ENCODE data around the gene STPG4.
"Not testable (repeated sequence)": the region's sequence is repeated elsewhere in the genome, so short reads cannot be mapped to it uniquely, and the experiment has no call there.

The STPG4 gene

DNA sequence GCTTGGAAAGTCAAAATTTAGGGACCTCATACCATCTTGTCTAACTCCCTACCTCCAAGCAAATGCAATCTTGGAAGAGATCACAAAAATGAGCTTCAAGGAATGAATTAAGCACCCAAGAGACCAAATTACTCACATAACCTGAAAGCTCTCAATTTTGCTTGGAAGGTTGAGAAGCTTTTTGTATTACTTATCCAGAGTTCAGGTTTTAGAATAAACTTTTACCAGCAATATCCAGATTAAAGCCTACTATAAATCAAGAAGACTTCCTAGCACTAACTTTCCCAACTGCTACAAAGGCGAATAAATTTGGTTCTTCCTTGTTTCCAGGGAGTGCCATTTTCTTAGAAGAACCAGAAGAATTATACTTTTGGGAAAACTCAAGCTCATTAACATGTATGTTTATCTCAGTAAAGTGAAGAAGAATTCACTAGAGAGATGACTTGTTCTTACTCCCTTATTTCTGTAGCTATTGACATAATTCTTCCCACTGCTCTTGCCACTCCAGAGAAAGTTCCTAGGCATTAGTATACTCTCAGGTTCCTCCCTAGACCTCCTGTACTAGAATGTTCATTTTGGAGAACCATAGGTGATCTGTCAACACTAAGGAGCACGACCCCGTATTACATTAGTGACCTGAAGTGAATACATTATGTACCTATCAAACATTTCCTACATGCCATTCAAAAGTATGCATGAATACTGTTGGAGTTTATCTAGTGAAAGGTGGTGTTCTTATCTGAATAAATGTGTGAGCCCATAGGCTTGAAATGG, 18.0 kb upstream of the STPG4 start:
- no peak for DNase-seq (ENCODE audit: low spot score)

DNA sequence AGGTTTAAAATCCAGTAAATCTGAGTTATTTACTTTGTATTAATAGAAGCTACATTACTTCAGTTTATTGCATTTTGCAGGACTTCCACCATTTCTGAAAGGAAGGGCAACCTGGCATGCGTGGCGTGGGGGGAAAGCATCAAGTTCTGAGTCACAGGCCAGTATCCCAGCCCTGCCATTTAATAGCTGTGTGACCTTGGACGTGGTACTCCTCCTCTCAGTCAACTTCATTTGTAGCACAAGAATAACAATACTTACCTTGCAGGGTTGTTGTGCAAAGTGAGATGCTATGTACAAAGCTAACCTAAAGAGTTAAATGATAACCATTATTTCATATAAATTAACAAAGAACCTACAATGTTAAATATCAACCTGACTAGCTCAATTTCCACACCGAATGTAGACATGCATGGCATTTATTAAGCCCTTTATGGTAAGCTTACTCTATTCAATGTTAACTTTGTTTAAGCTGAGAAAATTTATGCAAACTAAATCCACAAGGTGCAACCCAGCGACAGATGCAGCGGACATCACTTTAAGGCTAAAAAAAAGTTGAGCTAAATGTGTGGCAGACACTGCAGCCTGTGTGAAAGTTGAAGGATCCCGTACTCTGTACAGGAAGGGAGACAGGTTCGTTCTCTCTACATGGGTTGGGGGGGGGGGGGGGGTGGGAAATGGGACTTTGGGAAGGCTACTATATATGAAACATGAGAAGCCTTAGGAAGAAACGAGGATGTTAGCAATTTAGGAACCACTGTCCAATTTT, 17.2 kb upstream of the STPG4 start:
- no peak for DNase-seq (ENCODE audit: low spot score)

DNA sequence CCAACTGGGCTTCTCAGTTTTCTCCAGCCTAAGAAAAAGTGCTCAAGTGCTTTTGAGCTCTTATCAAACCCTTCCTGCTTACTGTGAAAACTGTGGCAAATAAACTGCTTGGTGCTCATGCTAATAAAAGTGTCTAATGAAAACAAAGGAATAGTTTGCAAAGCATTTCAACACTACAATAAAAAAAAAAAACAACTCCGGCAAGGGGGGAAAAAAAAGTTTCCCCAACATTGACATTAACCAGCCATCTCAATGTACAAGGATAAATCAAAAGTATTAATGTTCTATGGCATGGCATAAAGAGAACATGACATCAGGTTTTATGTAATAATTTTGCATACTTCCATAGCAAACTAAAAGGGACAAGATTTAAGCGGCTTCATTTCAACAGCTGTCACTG, 14.7 kb upstream of the STPG4 start:
- no peak for DNase-seq (ENCODE audit: low spot score)

DNA sequence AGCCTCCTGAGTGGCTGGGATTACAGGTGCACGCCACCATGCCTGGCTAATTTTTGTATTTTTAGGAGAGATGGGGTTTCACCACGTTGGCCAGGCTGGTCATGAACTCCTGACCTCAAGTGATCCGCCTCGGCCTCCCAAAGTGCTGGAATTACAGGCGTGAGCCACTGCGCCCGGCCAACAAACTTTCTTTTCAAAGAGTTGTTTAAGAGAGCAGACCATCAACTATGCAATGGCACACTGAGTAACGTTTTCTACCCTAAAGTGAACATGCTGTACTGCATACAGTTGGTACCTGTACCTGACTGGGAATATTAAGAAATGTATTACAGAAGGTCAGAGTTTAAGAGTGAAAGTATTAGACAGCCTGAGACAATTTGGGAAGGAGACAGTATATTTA, 13.8 kb upstream of the STPG4 start:
- not testable (repeated sequence) for DNase-seq (ENCODE audit: low spot score)

DNA sequence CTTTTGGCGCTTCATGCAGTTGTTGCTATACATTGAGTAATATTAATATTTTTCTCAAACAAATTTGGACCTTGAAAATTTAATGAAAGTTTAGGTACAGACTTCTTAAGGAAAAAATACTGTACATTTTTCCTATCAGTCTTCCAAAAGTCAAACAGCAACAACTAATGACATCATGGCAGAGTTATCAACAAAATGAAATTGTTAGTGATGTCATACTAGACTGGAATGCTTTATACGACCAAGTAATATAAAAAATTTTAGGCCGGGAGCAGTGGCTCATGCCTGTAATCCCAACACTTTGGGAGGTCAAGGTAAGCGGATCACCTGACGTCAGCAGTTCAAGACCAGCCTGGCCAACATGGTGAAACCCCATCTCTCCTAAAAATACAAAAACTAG, 12.0 kb upstream of the STPG4 start:
- DNase-seq (ENCODE audit: low spot score), result no peak

DNA sequence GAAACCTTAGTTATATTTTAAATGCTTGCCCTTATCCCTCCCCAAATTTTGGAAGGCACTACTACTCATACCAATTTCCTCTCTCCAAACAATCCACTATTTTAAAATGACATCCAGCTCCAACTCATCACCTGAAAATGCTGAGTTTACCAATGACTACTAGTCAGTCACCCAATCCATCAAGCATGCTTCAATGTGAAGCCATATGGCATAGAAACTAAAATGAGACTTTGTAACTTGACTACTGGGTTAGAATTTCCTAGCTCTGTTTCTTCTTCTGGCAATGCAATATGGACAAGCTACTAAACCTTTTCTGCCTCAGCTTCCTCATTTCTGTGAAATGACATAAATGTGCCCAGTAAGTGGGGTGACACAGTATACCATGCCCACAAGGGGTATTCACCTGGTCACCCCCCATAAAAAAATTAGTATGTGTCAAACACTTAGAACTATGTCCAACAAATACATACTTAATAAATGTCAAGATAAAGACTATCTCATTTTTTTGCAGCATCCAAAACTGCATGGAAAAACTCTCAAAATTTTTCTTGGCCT, 10.0 kb upstream of the STPG4 start:
- no peak for DNase-seq (ENCODE audit: low spot score)

DNA sequence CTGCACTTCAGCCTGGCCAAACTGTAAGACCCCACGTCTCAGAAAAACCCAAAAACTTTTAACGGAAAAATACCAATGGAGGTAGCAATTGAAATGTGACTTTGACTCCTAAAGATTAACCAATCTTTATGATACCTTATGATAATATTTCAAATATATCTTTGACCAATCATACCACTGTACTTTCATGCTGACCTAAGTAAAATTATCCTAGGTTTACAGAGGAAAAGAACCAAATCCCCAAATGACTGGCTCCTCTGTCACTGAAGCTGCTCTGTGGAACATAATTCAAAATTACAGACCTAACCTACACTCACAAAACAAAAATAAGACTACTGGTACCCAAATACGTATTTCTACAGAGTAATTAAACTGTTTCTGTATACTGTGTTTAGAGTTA, 7.7 kb upstream of the STPG4 start:
- DNase-seq (ENCODE audit: low spot score), result no peak

DNA sequence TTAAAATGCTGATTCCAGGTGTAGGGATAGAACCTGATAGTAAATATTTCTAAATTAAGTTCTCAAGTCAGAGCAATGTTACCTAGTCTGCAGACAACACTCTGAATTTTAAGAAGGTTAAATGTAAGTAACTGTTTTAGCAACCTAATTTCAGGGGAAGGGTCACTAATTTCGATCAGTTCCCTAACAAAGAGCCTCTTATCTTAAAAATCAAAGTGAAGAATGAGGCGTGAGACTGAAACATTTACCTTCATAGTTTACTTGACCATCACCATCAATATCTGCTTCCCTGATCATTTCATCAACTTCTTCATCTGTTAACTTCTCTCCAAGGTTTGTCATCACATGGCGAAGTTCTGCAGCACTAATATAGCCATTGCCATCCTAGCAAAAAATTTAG, 6.4 kb upstream of the STPG4 start:
- DNase-seq (ENCODE audit: low spot score), result no peak

DNA sequence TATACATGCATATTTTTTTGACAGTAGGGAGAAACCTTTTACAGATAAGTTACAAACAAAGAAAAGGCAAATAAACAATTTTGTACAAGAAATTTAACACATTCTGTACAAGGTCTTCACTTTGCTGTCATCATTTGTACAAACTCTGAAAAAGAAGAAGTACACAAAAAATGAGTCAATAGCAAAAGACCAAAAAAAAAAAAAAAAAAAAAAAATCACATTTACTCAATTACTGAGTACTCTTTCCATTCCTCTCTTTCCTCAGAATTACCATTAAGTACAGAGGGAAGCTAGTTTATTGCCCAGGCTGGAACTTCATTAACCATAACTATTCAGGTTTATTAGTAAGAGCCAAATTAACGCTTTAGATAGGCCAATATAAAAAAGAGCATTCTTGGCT, 5.6 kb upstream of the STPG4 start:
- DNase-seq (ENCODE audit: low spot score), result no peak

DNA sequence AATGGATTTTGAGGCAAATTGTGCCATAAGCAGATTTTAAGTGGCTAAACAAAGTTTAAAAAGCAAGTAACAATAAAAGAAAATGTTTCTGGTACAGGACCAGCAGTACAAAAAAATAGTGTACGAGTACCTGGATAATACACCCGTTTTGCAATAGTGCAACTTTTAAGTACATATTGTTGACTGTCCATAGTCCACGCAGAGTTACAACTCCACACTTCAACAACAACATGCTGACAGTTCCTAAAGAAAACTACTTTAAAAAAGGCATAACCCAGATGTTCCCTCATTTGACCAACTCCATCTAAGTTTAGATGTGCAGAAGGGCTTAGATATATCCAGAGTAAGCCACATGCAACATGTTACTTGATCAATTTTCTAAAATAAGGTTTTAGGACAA, 5.1 kb upstream of the STPG4 start:
- no peak for DNase-seq (ENCODE audit: low spot score)

DNA sequence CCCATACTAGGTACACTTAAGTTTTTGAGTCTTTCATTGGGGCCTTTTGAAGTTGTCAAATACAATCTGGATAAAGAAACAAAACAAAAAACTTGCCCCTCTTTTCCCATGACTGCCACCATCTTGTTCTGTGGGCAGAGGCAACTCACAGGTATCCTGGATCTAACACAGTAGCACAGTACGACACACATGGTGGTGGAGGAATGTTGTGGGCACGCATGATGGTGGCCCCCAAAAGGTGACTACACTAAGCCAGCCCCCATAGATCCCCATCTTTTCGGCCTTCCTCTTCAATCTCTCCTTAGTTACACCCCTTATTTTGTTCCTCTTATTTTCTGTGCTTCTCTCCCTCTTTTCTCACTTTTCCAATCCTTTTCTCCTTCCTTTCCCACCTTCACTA, 4.5 kb upstream of the STPG4 start:
- no peak for DNase-seq (ENCODE audit: low spot score)

DNA sequence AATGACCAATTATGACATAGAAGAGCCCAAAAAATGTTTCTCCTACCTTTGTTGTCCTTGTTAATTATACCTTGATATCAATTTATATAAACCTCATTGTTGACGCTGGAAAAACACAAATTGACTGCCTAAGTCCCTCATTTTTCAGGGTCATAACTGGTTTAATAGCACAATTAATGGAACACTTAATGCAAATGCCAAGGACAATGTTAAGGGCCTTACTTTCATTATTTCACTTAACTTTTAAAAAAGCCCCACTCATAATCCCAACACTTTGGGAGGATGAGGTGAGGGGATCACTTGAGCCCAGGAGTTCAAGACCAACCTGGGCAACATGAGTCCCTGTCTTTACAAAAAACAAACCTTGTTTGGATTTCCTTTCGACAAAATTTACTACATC, 3.5 kb upstream of the STPG4 start:
- DNase-seq (ENCODE audit: low spot score), result no peak

DNA sequence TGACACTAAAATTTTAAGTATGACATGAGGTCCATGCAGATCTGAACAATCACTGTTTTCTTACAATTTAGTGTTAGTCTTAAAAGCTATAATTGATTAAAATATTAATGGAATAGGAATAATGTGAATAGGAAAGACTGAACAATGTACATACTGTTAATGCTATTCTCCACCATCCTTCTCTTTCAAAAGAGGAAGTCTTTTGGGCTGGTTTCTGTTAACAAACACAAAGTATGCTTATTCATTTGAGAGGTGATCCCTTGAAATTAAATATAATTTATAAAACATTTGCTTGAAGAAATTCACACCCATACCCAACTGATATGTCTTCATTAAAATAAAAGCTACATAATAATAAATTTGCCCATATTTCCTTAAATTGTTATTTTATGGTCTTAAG, 2.3 kb downstream of the STPG4 start:
- DNase-seq (ENCODE audit: low spot score), result no peak

DNA sequence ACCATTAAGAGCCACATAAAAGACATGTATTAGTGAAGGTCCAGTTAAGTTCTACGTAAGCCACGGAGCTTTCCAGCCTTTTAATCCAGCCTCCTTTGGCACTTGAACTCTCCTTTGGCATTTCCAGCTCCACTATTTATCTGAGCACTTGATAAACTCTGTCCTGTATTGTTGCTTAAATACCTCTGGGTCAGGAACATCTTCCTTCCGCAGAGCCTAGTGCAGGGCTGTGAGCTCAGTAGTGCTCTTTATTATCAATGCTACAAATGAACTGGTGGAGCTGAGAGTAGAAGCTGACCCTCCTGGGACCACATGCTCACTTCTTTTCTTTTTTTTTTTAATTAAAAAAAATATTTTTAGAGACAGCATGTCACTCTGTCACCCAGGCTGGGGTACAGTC, 4.9 kb downstream of the STPG4 start:
- no peak for DNase-seq (ENCODE audit: low spot score)

DNA sequence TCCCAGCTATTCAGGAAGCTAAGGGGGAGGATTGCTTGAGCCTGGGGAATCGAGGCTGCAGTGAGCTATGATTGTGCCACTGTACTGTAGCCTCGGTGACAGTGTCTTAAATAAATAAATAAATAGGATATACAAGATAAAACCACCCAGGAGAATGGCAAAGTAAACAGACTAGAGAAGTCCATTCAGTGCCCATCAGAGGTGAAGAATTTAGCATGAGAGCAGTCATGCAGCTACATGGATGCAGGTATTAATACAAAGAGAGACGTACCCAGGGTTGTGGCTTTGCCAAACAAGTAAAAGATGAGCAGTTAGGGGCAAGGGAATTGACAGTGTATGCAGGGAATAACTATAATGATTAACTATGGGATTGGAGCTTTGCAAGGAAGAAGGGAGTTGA, 8.1 kb downstream of the STPG4 start:
- no peak for DNase-seq (ENCODE audit: low spot score)

DNA sequence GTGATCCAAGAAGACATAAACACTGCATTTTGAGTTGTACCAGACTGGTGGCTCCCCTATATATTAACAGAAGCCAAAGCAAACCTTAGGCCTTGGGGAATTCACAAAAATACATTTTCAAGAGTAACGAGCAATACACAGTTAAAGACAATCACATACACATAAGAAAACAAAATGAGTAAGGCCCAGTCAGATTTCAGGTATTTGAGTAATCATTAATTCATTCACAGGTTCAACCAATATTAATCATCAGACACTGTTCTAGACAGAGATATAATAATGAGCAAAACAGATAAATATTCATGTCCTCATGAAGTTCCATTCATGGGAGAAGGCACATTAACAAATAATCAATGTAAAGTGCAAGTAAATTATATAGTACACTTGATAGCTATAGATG, 9.6 kb downstream of the STPG4 start:
- DNase-seq (ENCODE audit: low spot score), result no peak

DNA sequence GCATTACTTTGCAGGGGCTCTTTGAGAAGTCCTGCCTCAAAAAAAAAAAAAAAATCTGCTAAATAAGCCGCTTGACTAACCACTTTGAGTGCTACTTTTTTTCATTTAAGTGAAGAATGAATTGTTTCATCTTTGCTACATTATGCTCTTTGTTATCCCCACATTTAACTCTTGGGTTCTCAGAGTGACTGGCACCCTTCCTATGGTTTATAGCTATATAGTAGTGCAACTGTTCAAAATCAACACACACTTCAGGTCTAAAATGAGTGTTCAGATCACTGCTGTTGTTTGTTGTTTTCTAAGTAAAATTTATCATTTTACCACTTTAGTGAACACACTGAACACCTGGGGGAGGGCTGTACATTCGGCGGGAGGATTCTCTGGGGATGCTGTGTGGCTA, 13.6 kb downstream of the STPG4 start:
- no peak for DNase-seq (ENCODE audit: low spot score)

DNA sequence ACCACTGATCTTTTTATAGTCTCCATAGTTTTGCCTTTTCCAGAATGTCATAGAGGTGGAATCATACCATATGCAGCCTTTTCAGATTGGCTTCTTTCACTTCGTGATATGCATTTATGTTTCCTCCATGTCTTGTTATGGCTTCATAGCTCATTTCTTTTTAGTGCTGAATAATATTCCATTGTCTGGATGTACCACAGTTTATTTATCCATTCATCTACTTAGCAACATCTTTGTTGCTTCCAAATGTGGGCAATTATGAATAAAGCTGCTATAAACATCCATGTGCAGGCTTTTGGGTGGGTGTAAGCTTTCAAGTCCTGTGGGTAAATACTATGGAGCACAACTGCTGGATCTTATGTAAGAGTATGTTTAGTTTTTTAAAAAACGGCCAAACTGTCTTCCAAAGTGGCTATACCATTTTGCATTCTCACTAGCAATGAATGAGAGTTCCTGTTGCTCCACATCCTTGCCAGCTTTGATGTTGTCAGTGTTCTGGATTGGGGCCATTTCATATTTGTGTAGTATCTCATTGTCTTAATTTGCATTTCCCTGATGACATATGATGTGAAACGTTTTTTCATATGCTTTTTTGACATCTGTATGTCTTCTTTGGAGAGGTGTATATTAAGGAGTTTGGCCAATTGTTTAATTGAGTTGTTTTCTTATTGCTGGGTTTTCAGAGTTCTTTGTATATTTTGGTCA, 20.6 kb downstream of the STPG4 start:
- no peak for DNase-seq (ENCODE audit: low spot score)

DNA sequence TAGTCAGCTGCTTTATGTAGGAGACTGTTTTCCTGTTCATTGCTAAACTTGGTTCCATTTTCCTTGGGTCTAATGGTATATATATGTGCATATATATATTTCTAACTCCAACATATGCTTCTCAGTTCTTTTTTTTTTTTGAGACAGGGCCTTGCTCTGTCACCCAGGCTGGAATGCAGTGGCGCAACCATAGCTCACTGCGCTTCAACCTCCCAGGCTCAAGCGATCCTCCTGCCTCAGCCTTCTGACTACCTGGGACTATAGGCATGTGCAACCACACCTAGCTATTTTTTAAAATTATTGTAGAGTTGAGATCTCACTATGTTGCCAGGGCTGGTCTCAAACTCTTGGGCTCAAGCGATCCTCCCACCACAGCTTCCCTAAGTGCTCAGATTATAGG, 22.1 kb downstream of the STPG4 start:
- no peak for DNase-seq (ENCODE audit: low spot score)

DNA sequence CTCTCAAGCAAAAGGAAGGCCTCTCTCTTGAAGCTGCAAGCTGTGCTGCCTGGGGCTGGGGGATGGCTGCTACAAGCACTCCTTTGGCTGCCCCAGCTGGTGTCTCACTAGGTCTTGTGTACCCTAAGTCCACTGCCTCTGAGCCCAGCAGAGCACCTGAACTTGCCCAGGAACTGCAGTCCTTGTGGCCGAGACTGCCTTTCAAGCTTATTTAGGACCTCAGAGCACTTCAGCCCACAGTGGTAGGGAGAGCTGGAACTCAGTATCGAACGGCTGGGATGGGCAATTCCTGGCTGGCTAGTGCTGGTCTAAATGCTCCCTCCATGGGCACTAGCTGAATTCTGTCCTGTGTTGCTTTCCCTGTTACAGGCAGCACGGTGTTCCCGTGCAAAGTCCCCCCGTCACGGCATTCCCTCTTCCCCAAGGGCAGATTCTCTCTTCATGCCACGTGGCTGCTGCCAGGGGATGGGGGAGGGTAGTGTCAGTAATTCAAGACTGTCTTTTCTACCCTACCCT, 25.9 kb downstream of the STPG4 start:
- no peak for DNase-seq (ENCODE audit: low spot score)

DNA sequence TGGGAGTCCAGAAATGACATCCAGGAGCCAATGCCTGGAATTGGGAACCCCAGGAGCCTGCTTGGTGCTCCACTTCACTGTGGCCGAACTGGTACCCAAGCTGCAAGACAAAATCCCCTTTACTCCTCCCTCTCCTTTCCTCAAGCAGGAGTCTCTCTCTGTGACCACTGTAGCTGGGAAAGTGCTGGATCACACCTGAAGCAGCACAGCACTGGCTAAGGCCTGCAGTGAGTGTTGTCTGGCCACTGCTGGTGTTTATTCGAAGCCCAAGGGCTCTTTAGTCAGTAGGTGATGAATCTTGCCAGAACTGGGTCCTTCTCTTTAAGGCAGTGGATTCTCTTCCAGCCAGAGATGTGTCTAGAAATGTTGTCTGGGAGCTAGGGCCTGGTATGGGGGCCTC, 26.4 kb downstream of the STPG4 start:
- DNase-seq (ENCODE audit: low spot score), result no peak

DNA sequence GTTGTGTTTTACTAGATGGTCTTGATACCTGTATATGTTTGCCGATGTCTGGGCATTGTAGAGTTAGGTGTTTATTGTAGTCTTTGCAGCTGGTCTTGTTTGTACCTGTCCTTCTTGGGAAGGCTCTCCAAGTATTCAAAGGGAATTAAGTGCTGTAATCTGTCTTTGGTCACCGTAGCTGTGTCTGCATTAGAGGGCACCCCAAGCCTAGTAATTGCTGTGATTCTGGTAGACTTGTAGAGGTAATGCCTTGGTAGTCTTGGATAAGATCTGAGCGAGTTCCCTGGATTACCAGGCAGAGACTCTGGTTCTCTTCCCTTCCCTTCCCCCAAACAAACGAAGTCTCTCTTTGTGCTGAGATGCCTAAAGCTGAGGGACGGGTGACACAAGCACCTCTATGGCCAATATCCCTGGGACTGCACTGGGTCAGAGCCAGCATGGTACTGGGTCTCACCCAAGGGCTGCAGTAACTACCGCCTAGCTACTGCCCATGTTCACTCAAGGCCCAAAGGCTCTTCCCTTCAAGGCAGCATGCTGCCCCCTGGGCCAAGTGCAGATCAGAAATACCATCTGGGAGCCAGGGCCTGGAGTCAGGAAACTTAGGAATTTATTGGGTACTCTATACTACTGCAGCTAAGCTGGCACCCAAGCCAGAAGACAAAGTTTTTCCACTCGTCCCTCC, 27.1 kb downstream of the STPG4 start:
- DNase-seq (ENCODE audit: low spot score), result no peak
